NCI-H1694 treated with DMSO at 0.1 percent for 48 hours (cell line): ENCODE data around the gene TRIM65.
"Not testable (repeated sequence)": the region's sequence is repeated elsewhere in the genome, so short reads cannot be mapped to it uniquely, and the experiment has no call there.

Experiments used
- DNase-seq: peaks from one replicate; lab custom pipeline; 2025; lab: John Stamatoyannopoulos, UW

TRIM65 gene

GRCh38 chr17:75895370-75896155 lies 1.2 kb downstream of the TRIM65 start:
- no peak for DNase-seq

- no peak for DNase-seq
Measured at GRCh38 chr17:75894049-75894733, 2.6 kb downstream of the TRIM65 start.

DNA sequence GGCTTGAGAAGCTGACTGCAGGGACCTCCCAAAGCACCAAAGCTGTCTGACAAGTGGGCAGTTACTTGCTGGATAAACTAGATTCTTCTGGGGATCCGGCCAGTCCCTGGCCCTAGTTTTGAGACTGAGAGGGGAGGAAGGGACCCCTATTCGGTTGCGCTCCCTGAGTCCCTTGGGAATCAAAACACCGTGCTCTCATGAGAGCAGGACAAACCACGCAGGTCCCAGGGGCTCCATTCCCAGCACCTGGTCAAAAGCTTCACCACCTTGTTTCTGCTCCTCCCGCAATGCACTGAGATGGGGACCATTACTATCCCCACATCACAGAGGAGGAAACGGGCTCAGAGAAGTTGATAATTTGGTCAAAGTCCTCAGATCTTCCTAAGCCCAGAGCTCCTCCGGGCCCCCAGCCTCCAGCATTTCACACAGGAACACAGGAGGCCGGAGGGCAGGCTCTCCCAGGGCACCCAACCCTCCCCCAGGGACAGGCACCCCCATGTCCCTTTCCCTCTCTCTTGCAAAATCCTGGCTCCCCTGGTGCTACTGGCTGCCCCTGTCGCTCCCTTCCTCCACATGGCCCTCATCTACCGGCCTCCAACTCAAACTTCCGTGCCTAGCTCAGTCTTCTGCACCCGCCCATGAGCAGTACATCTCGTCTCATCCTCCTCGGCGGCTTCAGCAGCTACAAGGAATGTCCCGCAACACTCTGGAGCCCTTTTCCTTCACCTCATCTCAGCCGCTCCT lies 3.3 kb downstream of the TRIM65 start:
- DNase-seq = no peak

- no peak for DNase-seq
Measured at GRCh38 chr17:75892556-75893224, 4.1 kb downstream of the TRIM65 start.

DNA sequence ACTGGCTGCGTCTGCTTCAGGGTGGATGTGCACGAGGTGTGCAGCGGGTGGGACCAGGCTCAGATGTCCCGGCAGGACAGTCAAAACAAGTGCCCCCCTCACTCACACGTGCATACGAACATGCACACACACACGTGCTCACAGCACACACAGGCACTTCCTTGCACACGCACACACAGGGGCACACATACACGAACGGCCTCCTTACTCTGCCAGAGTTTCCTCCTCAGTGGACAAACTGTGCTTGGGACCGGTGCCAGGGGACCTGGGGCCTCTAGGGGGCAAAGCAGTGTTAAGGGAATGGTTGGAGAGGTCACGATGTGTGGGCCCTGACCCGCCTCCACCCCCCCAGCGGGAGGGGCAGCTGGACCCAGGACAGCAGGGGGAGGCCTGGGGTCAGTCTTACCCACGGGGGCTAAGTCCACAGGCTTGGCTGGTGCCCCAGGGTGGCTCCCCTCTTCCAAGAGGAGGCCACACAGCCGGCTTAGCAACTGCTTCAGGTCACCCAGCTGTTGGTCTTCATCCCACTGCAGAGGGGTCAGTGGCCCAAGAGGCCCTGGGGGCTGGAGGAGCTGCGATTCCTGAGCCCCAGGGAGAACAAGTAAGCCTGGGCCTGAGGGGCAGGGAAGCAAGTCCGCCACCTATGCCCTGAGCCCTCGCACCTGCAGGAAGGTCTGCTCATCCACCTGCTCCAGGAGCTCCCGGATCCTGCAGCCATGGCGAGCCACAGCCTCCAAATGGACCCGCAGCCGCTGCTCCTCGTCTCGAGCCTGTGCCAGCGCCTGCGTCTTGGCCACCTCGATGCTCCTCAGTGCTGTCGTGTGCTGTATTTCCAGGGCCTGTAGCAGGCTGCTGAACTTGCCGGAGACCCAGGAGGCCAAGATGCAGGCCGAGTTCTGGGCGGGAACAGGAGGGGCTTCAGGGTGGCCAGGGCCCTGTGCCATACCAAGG lies 4.9 kb downstream of the TRIM65 start:
- no peak for DNase-seq

DNA sequence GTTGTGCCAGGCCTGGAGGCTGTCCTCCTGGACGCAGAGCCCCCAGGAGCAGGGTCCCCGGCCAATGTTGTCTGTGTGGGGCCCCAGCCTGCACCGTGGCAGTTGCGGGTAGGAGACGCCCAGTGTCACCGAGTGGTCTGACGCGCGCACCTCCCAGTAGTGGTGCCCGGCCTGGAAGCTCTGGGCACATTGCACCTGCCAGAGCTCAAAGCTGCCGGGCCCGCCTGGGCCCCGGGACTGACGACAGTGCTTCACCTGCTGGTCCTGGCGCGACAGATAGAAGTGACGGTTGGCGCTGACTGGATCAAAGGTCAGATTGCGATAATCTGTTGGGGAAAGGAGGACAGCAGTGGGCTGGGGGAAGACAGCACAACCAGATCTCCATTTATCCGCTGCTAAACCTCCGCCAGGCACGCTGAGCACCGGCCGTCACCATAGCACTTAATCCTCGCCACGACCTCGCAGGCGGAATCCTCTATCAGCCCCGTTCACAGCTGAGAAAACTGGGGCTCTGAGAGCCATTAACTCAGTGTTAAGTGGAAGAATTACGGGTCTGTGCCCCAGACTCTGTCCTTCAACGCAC lies 5.6 kb downstream of the TRIM65 start:
- DNase-seq = no peak

DNA sequence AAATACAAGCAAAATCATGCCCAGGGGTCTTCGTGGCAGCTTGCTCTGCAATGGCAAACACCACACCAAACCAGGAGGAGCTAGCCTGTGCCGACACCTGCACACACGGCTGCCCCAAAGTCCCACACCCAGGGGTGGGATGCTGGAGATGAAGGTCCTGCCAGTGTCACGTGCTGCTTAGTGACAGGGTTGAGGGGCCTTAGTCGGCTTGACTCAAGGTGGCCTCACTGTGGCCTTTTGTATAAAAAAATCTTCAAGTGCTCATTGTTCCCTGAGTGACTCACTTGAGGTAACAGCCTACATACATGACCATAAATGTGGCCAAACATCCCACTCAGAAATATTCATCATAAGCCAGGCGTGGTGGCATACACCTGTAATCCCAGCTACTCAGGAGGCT lies 7.3 kb downstream of the TRIM65 start:
- DNase-seq = no peak

DNA sequence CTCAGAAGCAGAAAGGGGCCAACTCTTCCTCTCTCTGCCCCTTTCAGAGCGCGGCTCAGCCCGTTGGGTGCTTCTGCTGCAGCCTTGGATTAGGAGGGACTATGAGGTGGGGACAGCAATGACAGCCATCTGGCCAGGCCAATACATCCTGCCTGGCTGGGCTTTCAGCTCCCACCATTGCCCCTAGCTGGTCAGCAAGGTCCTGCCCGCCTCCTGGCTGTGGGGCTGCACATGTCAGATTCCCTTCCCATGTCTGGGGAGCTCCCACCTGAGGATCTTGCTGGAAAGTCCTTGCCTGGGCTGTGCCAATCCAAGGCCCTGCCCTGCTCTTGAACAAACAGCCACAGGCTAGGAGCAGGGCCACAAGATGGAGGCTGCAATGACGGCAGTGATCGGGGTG lies 8.3 kb downstream of the TRIM65 start:
- DNase-seq = no peak

- not testable (repeated sequence) for DNase-seq
Measured at GRCh38 chr17:75885860-75886259, 10.9 kb downstream of the TRIM65 start.

GRCh38 chr17:75885431-75885830 lies 11.3 kb downstream of the TRIM65 start:
- no peak for DNase-seq

- no peak for DNase-seq
Measured at GRCh38 chr17:75881678-75882454, 14.9 kb downstream of the TRIM65 start.

GRCh38 chr17:75880266-75880665 lies 16.5 kb downstream of the TRIM65 start:
- no peak for DNase-seq

GRCh38 chr17:75878174-75878998 lies 18.4 kb downstream of the TRIM65 start, which contains the start of gene TRIM47:
TRIM47 (minus strand) TSS chr17:75878581; CDS start chr17:75878548, 33 bp downstream.
- no peak for DNase-seq

DNA sequence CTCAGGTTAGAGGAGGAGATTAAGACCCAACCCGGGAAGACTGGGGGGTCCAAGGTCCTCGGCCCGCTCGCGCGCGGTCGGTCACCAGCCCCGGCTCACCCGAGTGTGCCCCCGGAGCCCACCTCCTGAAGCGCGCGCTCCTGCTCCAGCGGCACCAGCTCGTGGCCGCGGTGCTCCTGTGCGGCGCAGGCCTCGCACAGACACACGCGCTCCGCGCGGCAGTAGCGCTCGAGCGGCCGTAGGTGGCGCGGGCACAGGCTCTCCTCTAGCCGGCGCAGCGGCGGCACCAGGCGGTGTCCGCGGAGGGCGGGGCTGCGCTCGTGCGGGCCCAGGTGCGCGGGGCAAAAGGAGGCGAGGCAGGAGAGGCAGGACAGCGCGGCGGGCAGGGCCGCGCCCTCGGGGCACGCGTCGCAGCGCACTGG lies 19.0 kb downstream of the TRIM65 start:
- peak; percentile 21 for DNase-seq

DNA sequence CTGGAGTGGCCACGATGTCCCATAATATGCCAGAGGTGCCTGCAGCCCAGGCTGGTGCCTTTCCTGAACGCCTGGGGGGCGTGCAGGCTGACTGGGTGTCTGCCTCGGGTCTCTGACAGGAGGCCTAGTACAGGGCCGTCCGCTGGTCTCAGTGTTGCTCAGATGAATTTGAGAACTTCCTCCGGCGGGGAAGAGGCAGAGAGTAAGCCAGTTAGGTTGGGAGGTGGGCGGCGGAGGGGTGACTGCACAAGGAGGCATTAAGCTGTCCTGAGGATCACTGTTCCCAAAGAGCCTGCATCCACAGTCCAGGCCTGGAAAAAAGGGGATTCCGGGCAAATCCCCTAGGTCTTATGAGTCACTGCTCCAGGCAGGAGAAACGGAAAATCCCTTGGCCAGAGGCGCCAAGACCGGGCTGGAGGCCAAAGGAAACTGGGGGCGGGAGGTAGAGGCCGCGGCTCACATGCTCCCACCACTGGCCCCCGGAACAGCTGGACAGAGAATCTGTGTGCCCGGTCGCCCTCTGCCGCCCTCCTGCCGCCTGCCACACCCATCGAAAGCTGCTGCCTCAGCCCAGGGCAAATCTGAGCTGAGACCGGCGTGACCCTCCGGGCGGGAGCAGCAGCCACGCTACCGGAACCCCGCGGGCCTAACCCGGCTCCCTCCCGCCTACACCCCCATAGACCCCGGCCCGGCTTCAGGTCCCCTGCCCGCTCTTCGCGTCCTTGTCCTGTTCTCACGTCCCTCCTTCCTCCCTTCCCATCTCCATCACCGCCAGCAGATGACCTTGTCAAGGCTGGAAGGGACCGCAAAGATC lies 19.6 kb downstream of the TRIM65 start:
- DNase-seq = no peak

DNA sequence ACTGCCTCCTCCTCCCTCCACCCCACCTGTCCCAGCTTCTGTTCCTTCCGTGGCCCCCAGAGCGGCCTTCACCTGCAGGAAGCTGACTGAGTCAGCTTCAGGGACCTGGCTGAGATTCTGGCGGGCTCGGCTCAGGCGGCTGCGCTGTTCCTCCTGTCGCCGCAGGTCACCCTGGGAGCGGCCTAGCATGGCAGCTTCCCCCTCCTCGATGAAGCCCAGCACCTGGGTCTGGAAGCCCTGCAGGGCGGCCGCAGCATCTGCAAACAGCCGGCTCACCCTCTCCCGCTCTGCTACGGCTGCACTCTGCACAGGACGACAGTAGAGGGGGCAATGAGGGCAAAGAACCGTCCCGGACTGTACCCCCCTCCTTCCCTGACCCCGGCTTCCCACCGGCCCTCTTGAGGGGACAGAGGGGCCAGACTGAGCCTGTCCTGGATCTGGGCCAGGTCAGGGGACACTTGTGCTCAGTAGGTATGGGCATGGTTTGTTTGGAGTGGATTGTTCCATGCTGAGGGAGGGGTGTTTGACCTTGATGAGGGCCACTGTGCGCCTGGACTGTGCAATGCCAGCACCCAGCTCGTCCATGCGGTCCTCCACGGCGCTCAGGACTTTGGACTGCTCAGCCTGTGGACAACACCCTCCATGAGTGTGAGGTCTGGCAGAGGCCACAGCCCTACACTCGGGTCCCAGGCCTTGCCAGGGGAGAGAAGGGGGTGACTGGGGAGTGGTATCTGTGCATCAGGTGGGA lies 20.4 kb downstream of the TRIM65 start:
- DNase-seq = no peak

- DNase-seq = no peak
Measured at GRCh38 chr17:75875940-75876189, 20.9 kb downstream of the TRIM65 start.
